22Rv1 (cell line): Measurements from ENCODE around the gene MPL.

Experiments used
- H3K27ac ChIP-seq: fragments of 450-650 bp; 2 replicates; pipeline ENCODE4 v1.5.1; 2017
- ZFX ChIP-seq: fragments of 450-650 bp; IDR thresholded peaks from 2 replicates; pipeline ENCODE4 v1.6.1; 2017; ENCODE audit warnings: antibody characterized with exemption, borderline replicate concordance
- TF ChIP-seq, protein P1 (sequence below): fragments of 450-650 bp; IDR thresholded peaks from 2 replicates; pipeline ENCODE4 v1.5.1; 2017; ENCODE audit warnings: mild to moderate bottlenecking

Gene MPL

DNA sequence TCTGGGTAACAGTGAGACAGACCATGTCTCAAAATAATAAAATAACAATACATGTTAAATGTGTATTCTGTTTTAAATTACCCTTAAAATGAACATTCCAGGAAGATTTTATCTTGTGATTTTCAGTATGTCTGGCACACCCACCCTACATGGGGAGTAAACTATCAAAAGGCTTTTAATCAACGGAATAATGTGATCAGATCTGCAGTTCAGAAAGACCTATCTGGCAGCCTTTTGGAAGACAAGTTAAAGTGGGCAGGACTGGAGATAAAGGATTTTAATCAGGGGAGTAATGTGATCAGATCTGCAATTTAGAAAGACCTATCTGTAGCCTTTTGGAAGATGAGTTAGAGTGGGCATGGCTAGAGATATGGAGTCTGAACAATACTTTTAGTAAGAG is 41.9 kb downstream of the MPL start:
- no peak overlapping the region for H3K27ac ChIP-seq
- no peak for TF ChIP-seq ZFX
- TF ChIP-seq, protein P1, sequence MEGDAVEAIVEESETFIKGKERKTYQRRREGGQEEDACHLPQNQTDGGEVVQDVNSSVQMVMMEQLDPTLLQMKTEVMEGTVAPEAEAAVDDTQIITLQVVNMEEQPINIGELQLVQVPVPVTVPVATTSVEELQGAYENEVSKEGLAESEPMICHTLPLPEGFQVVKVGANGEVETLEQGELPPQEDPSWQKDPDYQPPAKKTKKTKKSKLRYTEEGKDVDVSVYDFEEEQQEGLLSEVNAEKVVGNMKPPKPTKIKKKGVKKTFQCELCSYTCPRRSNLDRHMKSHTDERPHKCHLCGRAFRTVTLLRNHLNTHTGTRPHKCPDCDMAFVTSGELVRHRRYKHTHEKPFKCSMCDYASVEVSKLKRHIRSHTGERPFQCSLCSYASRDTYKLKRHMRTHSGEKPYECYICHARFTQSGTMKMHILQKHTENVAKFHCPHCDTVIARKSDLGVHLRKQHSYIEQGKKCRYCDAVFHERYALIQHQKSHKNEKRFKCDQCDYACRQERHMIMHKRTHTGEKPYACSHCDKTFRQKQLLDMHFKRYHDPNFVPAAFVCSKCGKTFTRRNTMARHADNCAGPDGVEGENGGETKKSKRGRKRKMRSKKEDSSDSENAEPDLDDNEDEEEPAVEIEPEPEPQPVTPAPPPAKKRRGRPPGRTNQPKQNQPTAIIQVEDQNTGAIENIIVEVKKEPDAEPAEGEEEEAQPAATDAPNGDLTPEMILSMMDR = no peak

DNA sequence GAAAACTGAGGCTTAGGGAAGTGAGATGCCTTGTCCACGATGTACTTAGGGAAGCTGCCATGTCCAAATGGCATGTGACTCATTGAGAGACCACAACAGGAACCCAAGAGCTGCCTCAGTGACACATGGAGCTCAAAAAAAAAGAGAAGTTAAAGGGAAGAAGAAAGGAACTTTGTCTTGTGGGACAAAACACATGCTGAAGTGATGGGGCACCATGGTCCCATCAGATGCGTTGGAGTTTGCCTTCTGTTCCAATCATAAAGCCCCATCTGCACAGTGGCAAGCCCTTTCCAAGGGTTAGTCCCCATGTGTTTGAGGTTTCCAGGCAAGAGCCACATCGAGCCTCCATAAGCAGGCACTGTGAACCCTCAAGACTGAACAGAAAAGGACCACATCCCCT is 44.0 kb downstream of the MPL start:
- no peak for TF ChIP-seq ZFX
- TF ChIP-seq, protein P1 = no peak
- H3K27ac ChIP-seq = no peak overlapping the region

GRCh38 chr1:43382027-43382779 is 44.6 kb downstream of the MPL start:
- TF ChIP-seq, protein P1 = no peak
- no peak for TF ChIP-seq ZFX
- H3K27ac ChIP-seq = no peak overlapping the region

GRCh38 chr1:43383449-43383848 is 45.8 kb downstream of the MPL start:
- no peak overlapping the region for H3K27ac ChIP-seq
- TF ChIP-seq, protein P1 = peak; percentile 19; the same call in 1 of the 2 replicates
- TF ChIP-seq ZFX = no peak

GRCh38 chr1:43386676-43387075 is 49.1 kb downstream of the MPL start:
- no peak overlapping the region for H3K27ac ChIP-seq
- TF ChIP-seq ZFX = no peak
- TF ChIP-seq, protein P1 = no peak

GRCh38 chr1:43387976-43388599 is 50.5 kb downstream of the MPL start:
- no peak overlapping the region for H3K27ac ChIP-seq
- TF ChIP-seq, protein P1 = no peak
- no peak for TF ChIP-seq ZFX

DNA sequence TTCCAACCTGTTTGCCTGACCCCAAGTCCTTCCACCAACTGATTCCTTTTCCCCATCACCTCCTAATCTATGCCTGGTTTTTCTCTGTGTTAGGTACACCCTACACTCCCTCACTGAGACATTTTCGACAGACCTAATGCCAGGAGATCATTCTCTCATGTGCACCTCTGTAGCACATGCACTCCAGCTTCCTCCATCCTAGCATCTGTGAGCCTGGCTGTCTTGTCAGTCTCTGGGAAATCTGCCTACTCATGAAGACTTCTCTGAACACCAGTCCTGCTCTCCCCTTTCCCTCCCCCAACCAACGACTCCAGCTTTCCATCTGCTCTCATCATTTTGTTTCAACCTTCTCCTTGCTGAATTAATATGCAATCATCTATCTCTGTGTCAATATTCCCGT is 51.0 kb downstream of the MPL start:
- H3K27ac ChIP-seq = peak overlapping the region; percentile 80

More for the DNA sequence above, 51.0 kb downstream of the MPL start:
- no peak for TF ChIP-seq ZFX
- TF ChIP-seq, protein P1 = no peak
